Muscle of back (tissue), 11 donors: Measurements from ENCODE around the gene C8A. TPM values are rescaled to one million over a fixed set of nuclear protein-coding genes. Genes with fewer than 3 reads are reported as not detected.

Experiments
- DNase-seq, 3 donors: peaks; one replicate each; pipeline versions ENCODE4 v3.0.0 to v3.0.0-alpha.2; 2013
- polyA plus RNA-seq, 10 donors: library from polyadenylated mRNA; unstranded; fragments of 120-200 nt; gene quantifications; one replicate each; pipeline ENCODE4 v1.2.1, GENCODE V29; 2013; ENCODE audit not compliant: insufficient read length in 10 of 10

C8A gene
- polyA plus RNA-seq, 10 donors, result not detected

DNA sequence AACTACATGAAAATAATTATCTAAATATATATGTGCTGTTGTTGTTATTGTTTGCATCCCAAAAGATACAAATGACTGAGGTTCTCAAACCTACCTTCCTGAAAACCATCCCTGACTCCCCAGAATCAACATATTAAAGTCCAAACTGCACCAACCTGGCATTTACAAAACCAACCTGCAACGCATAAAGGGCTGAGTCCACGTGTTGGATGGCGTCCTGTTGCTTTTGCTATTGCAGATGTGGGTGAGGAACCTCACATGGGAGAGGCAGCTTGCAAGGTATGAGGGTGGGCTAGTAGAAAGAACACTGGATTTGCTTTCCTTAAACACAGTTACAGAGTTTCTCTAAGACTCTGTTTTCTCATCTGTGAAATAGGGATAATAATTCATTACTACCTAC, 112.8 kb downstream of the C8A start:
- DNase-seq, result no peak

Other genes with a start within 250 kb of the C8A start
- 10 to 100 TPM; 15.0 to 48.8 (median 31.3) TPM for gene PRKAA2, start 209.5 kb upstream of the C8A start, polyA plus RNA-seq
- under 1 TPM in 5 of 10 donors, not detected in 5; 0.11 to 0.59 (median 0.23) TPM for gene FYB2, start 35.4 kb upstream of the C8A start, polyA plus RNA-seq
- gene C8B, start 111.2 kb downstream of the C8A start, polyA plus RNA-seq, result not detected